HEK293 (cell line): ENCODE data around the gene PCBP4.

Experiments used
- ZNF169 ChIP-seq: fragments of 450-650 bp; formaldehyde crosslinking; IDR thresholded peaks from 2 replicates; pipeline ENCODE4 v1.5.1; 2016; ENCODE audit warnings: missing biosample characterization, missing genetic modification characterization
- ZNF274 ChIP-seq, 2 experiments: fragments of 200-500 bp in 1 of 2; fragments of 450-650 bp in 1 of 2; sonication (Bioruptor generic) in 1 of 2; formaldehyde crosslinking in 1 of 2; IDR thresholded peaks; 2 replicates each; pipeline versions ENCODE4 v1.5.1 to v1.6.1; 2014 to 2016; ENCODE audit warnings: borderline replicate concordance in 1 of 2, inconsistent platforms in 1 of 2, low read length in 1 of 2, missing biosample characterization in 1 of 2, missing genetic modification characterization in 1 of 2
- ZNF423 ChIP-seq: fragments of 450-650 bp; formaldehyde crosslinking; IDR thresholded peaks from 2 replicates; pipeline ENCODE4 v1.5.1; 2016; ENCODE audit warnings: missing biosample characterization, missing genetic modification characterization
- ZNF623 ChIP-seq: fragments of 450-650 bp; formaldehyde crosslinking; IDR thresholded peaks from 2 replicates; pipeline ENCODE4 v1.5.1; 2016; ENCODE audit warnings: missing biosample characterization, missing genetic modification characterization
- ZSCAN30 ChIP-seq: fragments of 450-650 bp; IDR thresholded peaks from 2 replicates; pipeline ENCODE4 v1.5.1; 2018; ENCODE audit warnings: missing biosample characterization, mild to moderate bottlenecking, missing genetic modification characterization, moderate library complexity
- TF ChIP-seq, protein P1 (sequence below): fragments of 450-650 bp; formaldehyde crosslinking; IDR thresholded peaks from 2 replicates; pipeline ENCODE4 v1.5.1; 2016; ENCODE audit warnings: missing biosample characterization, missing genetic modification characterization
- TF ChIP-seq, protein P2 (sequence below): fragments of 450-650 bp; formaldehyde crosslinking; IDR thresholded peaks from 2 replicates; pipeline ENCODE4 v1.5.1; 2016; ENCODE audit warnings: missing biosample characterization, missing genetic modification characterization

DNA sequence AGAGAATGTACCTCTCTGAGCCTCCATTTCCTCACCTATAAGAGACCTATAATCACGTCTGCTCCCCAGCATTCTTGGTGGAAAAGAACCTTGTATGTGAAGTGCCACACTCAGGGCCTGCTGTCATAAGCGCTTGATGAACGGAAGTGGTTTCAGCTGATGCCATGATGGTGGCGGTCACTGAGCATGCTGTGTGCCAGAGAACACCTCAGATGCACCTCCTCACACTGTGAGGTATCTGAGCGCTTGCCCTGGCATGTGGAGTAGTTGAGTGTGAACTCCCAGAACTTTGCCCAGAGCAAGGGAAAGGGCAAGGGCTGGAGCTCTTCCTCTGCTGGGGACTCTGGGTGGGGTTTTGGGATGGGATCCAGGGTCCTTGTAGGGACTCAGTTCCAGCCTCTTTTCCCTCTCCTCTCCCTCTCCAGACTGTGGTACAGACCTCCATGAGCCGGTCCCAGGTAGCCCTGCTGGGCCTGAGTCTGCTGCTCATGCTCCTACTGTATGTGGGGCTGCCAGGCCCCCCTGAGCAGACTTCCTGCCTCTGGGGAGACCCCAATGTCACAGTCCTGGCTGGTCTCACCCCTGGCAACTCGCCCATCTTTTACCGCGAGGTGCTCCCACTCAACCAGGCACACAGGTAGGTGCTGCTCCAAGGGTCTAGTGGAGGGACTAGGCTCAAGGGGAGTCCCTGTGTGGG, 10.3 kb upstream of the PCBP4 start:
- TF ChIP-seq ZNF274 (IDR thresholded peaks at IDR 0.05; ENCODE audit: low read length) (no peak), ZNF274 (tag by site-specific recombination; IDR thresholded peaks at IDR 0.05; ENCODE audit: borderline replicate concordance) (no peak), ZNF423 (tag by site-specific recombination) (no peak), ZSCAN30 (tag by site-specific recombination) (no peak), ZNF169 (tag by site-specific recombination) (no peak), ZNF623 (tag by site-specific recombination) (no peak)
- TF ChIP-seq, protein P1, sequence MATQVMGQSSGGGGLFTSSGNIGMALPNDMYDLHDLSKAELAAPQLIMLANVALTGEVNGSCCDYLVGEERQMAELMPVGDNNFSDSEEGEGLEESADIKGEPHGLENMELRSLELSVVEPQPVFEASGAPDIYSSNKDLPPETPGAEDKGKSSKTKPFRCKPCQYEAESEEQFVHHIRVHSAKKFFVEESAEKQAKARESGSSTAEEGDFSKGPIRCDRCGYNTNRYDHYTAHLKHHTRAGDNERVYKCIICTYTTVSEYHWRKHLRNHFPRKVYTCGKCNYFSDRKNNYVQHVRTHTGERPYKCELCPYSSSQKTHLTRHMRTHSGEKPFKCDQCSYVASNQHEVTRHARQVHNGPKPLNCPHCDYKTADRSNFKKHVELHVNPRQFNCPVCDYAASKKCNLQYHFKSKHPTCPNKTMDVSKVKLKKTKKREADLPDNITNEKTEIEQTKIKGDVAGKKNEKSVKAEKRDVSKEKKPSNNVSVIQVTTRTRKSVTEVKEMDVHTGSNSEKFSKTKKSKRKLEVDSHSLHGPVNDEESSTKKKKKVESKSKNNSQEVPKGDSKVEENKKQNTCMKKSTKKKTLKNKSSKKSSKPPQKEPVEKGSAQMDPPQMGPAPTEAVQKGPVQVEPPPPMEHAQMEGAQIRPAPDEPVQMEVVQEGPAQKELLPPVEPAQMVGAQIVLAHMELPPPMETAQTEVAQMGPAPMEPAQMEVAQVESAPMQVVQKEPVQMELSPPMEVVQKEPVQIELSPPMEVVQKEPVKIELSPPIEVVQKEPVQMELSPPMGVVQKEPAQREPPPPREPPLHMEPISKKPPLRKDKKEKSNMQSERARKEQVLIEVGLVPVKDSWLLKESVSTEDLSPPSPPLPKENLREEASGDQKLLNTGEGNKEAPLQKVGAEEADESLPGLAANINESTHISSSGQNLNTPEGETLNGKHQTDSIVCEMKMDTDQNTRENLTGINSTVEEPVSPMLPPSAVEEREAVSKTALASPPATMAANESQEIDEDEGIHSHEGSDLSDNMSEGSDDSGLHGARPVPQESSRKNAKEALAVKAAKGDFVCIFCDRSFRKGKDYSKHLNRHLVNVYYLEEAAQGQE (tag by site-specific recombination): no peak
- TF ChIP-seq, protein P2, sequence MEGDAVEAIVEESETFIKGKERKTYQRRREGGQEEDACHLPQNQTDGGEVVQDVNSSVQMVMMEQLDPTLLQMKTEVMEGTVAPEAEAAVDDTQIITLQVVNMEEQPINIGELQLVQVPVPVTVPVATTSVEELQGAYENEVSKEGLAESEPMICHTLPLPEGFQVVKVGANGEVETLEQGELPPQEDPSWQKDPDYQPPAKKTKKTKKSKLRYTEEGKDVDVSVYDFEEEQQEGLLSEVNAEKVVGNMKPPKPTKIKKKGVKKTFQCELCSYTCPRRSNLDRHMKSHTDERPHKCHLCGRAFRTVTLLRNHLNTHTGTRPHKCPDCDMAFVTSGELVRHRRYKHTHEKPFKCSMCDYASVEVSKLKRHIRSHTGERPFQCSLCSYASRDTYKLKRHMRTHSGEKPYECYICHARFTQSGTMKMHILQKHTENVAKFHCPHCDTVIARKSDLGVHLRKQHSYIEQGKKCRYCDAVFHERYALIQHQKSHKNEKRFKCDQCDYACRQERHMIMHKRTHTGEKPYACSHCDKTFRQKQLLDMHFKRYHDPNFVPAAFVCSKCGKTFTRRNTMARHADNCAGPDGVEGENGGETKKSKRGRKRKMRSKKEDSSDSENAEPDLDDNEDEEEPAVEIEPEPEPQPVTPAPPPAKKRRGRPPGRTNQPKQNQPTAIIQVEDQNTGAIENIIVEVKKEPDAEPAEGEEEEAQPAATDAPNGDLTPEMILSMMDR (tag by site-specific recombination): no peak
